ENCODE data around the gene NDUFB6.
"Not testable (repeated sequence)": the region's sequence is repeated elsewhere in the genome, so short reads cannot be mapped to it uniquely, and the experiment has no call there.

The NDUFB6 gene

GRCh38 chr9:32572900-32573523, at the start of gene NDUFB6:
Gene NDUFB6, minus strand, starts transcription at chr9:32573159. Its CDS starts 99 bp downstream, at chr9:32573060.
- DNase-seq, result peak; percentile 97

- DNase-seq, result no peak
These were observed 45.3 kb upstream of the NDUFB6 start for GRCh38 chr9:32618261-32618660.

- DNase-seq, result peak; percentile 9
These were observed 33.9 kb upstream of the NDUFB6 start for GRCh38 chr9:32606811-32607210.

DNA sequence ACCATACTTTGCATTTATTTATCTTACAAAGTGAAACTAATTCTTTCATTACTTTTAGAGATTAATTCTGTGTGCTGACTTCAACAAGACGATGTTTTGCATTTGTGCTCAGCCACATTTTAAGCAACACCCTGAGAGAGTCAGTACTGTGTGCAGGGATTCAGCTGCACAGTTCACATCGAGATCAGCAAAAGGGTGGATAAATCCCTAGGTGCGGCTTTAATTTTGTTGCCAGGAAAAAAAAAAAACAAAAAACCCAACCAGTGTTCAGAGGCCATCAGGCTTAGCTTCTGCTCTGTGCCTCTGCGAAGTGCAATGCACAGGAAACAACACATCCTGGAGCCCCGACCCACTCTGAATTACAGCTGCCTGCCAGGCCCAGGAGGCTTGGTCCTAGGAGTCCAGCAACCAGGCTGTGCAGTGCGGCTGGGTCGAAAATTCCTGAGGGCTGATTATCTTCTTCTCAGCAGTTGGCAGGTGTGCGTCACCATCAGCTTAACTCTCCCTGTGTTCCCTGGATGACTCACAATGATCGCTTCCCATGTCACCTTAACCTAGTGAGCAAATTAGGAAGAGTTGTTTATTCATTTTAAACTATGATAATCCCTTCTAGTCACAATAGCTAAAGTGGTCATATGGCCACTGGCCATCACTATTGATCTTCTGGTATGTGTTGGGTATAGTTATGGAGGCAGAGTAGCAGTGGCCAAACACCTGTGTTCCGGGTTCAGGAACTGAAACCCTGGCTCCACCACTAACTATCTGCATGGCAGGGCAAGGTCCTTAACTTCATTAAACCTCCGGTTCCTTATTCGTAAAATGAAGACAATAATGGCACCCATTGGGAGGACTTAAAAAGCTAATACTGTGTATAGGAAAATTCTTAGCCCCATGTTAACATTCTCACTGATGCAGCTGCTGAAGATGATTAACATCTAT, 31.2 kb upstream of the NDUFB6 start:
- no peak for DNase-seq

GRCh38 chr9:32599021-32599420, 26.1 kb upstream of the NDUFB6 start:
- not testable (repeated sequence) for DNase-seq

GRCh38 chr9:32596936-32597335, 24.0 kb upstream of the NDUFB6 start:
- DNase-seq, result no peak

- DNase-seq, result no peak
These were observed 23.3 kb upstream of the NDUFB6 start for GRCh38 chr9:32596096-32596865.

- DNase-seq, result no peak
These were observed 17.9 kb upstream of the NDUFB6 start for GRCh38 chr9:32590898-32591297.

GRCh38 chr9:32590476-32590875, 17.5 kb upstream of the NDUFB6 start:
- no peak for DNase-seq

GRCh38 chr9:32589083-32589723, 16.2 kb upstream of the NDUFB6 start:
- DNase-seq, result peak; percentile 83

- DNase-seq, result no peak
These were observed 14.9 kb upstream of the NDUFB6 start for GRCh38 chr9:32587901-32588300.

DNA sequence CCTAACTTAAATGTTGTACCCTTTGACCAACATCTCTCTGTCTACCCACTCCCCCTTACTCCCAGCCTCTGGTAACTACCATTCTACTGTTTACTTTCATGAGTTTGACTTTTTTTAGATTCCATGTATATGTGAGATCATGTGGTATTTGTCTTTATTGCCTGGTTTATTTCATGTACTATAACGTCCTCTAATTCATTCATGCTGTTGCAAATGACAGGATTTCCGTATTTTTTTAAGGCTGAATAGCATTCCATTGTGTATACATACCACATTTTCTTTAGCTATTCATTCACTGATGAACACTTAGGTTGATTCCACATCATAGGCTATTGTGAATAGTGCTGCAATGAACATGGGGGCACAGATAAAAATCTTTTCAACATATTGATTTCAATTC, 11.8 kb upstream of the NDUFB6 start:
- no peak for DNase-seq

GRCh38 chr9:32581512-32582143, 8.7 kb upstream of the NDUFB6 start:
- DNase-seq, result peak; percentile 86

DNA sequence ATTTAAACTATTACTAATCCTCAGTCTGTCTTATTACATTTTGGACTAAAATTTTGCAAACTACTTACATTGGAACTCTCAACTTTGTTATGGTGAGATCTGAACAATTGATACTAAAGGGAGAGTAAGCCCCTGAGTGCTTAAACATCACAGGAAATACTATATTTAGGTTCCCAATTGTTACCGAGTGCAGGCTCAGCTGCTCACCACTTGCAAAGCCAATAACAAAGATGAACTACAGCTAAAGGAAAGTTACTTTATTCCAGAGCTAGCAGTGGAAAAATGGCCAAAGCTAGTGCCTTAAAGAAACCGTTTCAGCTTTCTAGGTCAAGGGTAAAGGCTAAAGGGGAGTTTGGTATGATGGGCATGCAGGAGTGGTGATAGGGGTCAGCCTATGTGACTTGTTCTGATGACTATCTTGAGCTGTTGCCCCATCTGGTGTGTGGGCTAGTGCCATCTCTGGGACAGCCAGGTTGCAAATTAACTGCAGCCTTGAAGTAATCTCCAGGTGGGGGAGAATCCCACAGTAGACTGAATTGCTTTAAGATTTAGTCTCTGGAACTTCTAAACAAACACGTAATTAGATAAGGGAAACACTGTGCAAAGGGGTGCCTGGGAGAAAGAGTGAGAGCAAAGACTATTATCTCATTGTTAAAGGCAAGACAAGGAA, 7.8 kb upstream of the NDUFB6 start:
- DNase-seq, result peak; percentile 60

GRCh38 chr9:32579706-32580331, 6.9 kb upstream of the NDUFB6 start:
- DNase-seq, result peak; percentile 86

DNA sequence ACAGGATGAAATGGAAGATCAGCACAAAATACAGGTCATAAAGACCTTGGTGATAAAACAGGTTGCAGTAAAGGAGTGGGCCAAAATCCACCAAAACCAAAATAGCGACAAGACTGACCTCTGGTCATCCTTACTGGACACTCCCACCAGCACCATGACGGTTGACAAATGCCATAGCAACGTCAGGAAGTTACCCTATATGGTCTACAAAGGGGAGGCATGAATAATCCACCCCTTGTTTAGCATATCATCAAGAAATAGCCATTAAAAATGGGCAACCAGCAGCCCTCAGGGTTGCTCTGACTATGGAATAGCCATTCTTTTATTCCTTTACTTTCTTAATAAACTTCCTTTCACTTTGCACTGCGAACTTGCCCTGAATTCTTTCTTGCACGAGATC, 6.0 kb upstream of the NDUFB6 start:
- DNase-seq, result no peak

GRCh38 chr9:32577316-32577715, 4.4 kb upstream of the NDUFB6 start:
- no peak for DNase-seq

DNA sequence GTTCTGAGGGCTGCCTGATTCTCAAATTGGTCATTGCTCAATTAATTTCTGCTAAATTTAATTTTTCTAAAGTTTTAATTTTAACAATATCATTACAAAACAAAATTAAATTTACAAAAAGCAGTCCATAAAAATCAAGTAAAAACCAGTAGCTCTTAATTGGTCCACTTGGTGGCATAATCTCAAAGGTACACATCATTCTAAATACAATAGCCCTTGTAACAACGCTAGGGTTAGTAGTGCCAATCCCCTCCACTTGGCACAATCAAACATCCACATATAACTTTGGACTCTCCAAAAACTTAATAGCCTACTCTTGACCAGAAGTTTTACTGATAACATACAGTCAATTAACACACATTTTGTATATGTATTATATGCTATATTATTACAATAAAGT, 1.9 kb upstream of the NDUFB6 start:
- DNase-seq, result no peak

GRCh38 chr9:32573821-32574220, 862 bp upstream of the NDUFB6 start:
- no peak for DNase-seq

- DNase-seq, result peak; percentile 90
These were observed 725 bp downstream of the NDUFB6 start for GRCh38 chr9:32571969-32572899.

Data from OCI-M1 (cell line).